ENCODE measurements around the gene RNF130.
"Not testable (repeated sequence)": the region's sequence is repeated elsewhere in the genome, so short reads cannot be mapped to it uniquely, and the experiment has no call there.

Gene RNF130

DNA sequence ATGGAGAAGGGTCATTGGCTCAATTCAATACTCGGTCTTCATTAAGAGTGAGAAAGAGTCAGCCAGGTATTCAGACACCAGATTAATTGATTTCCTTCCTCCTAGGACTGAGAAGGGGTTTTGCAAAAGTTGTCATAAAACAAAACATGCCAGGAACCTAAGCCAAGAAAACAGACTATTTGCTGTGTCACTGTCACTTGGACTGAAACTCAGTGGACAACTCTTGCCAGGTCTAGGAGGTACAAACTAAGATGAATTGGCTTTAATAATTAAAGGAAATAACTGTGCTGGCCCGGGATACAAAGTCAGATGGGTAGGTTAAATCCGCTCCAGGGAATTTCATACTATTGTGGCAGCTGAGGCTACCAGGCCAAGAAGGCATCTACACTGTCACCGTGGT, 92.8 kb downstream of the RNF130 start:
- DNase-seq (ENCODE audit: low read depth in 1 of 2, low spot score in 1 of 2), result no peak

DNA sequence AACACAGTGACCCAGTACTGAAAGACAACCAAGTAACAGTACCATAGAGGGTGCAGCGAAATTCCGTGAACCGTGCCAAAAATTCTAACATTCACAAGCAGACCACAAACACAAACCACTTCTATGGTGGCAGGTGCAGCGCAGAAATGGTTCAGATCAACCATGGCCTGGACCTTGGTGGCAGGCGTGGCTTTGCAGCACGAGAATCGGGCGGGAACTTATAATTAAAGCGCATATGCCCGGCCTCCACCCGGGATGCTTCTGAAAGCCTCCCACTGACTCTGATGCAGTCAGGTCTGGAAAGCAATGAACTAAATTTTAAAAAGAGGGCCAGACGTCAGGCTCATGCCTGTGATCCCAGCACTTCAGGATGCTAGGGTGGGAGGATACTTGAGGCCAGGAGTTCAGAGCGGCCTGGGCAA, 95.8 kb downstream of the RNF130 start:
- DNase-seq (ENCODE audit: low read depth in 1 of 2, low spot score in 1 of 2), result no peak

- no peak for DNase-seq (ENCODE audit: low read depth in 1 of 2, low spot score in 1 of 2)
Observed at GRCh38 chr5:179974946-179975712, 96.4 kb downstream of the RNF130 start.

GRCh38 chr5:179974246-179974945, 97.2 kb downstream of the RNF130 start:
- DNase-seq (ENCODE audit: low read depth in 1 of 2, low spot score in 1 of 2), result no peak

DNA sequence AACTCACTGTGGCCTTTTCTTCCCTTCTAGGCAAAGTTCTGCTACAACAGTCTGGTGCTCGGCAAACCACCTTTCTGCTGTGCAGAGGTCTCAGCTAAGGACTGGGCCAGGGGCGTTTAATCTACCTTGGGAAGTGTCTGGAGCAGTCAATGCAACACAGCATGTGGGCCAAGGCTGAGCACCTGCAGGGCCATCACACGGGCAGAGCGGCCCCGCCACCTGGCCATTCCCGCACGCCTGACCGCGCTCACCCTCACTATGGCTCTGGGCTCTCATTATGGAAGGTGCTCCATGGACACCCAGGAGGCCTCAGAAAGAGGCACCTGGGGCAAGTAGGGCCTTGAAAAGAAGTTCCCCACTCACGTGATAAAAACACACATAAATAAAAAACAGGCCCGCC, 98.2 kb downstream of the RNF130 start:
- no peak for DNase-seq (ENCODE audit: low read depth in 1 of 2, low spot score in 1 of 2)

GRCh38 chr5:179969110-179969509, 102.4 kb downstream of the RNF130 start:
- no peak for DNase-seq (ENCODE audit: low read depth in 1 of 2, low spot score in 1 of 2)

- DNase-seq (ENCODE audit: low read depth in 1 of 2, low spot score in 1 of 2), result no peak
Observed at GRCh38 chr5:179967489-179967888, 104.1 kb downstream of the RNF130 start.

GRCh38 chr5:179964015-179964414, 107.5 kb downstream of the RNF130 start:
- DNase-seq (ENCODE audit: low read depth in 1 of 2, low spot score in 1 of 2), result no peak

DNA sequence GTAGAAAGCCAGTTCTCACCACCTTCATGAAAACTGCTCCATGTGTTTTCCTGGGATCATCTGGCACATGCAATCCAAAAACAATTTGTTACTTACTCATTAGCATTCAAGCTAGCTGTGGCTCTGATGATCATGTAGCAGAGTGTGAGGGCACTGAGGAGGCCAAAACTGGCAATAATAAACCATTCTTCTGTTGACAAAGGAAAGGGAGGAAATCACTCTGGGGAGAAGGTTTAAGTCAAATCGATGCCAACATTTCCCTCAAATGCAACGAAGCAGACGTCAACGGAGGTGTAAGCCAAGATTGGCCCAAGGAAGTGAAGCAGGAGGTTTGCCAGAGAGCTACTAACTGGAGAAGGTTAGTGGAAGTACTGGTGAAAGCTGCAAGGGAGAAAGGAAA, 108.2 kb downstream of the RNF130 start:
- no peak for DNase-seq (ENCODE audit: low read depth in 1 of 2, low spot score in 1 of 2)

GRCh38 chr5:179960204-179960831, 111.2 kb downstream of the RNF130 start:
- DNase-seq (ENCODE audit: low read depth in 1 of 2, low spot score in 1 of 2), result no peak

DNA sequence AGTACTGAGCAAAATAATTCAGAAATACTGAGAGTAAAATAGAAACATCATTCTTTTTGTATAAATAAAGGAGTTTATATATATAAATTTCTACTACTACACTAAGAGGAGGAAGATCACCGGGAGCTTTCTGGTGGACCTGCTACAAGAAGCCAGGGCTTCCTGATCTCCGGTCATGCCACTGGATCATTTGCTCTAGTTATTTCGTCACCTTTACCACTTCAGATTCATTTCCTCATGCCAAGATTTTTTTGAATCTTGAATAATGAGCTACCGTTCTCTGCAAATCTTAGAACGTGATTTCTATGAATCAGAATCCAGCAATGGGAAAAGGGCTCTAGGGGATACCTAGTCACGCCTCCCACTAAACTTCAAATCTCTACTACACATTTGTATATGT, 111.9 kb downstream of the RNF130 start:
- DNase-seq (ENCODE audit: low read depth in 1 of 2, low spot score in 1 of 2), result no peak

GRCh38 chr5:179959118-179959517, 112.4 kb downstream of the RNF130 start:
- DNase-seq (ENCODE audit: low read depth in 1 of 2, low spot score in 1 of 2), result not testable (repeated sequence)

DNA sequence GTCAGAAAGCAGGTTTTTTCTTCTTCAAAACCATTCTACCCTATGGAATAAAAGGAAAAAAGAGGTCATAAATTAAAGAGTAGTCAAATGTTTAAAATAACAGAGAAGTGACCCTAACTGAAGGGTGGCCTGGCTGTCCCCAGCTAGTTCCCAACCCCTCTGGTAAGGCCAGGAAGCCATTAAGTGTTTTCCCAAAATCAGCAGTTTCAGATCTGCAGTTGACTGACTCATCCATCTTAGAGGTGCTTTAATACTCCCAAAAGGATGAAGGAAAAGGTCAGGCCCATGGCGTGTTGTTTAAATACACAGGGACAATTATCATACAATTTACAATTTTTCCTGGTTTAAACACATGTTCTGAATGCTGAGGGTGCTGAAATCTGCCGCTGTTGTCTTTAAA, 115.9 kb downstream of the RNF130 start:
- no peak for DNase-seq (ENCODE audit: low read depth in 1 of 2, low spot score in 1 of 2)

DNA sequence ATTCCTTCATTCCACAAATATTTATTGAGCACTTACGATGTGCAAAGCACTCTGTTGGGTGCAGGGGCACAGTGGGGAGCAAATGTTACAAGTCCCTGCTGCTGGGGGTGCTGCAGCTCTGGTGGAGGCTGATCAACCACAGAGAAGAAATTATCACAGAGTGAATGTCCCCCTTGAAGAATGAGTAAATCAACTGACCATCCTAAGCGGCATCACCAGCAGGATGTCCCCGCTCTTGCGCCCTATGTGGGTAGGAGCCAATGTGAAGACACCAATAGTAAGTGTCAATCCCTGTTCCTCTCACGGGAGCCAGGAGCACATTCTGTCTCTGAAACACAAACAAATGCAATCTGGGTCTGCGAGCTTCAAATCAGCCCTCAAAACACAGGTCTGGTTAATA, 116.5 kb downstream of the RNF130 start:
- DNase-seq (ENCODE audit: low read depth in 1 of 2, low spot score in 1 of 2), result no peak

- no peak for DNase-seq (ENCODE audit: low read depth in 1 of 2, low spot score in 1 of 2)
Observed at GRCh38 chr5:179954434-179954833, 117.1 kb downstream of the RNF130 start.

- DNase-seq (ENCODE audit: low read depth in 1 of 2, low spot score in 1 of 2), result no peak
Observed at GRCh38 chr5:179953987-179954386, 117.6 kb downstream of the RNF130 start.

DNA sequence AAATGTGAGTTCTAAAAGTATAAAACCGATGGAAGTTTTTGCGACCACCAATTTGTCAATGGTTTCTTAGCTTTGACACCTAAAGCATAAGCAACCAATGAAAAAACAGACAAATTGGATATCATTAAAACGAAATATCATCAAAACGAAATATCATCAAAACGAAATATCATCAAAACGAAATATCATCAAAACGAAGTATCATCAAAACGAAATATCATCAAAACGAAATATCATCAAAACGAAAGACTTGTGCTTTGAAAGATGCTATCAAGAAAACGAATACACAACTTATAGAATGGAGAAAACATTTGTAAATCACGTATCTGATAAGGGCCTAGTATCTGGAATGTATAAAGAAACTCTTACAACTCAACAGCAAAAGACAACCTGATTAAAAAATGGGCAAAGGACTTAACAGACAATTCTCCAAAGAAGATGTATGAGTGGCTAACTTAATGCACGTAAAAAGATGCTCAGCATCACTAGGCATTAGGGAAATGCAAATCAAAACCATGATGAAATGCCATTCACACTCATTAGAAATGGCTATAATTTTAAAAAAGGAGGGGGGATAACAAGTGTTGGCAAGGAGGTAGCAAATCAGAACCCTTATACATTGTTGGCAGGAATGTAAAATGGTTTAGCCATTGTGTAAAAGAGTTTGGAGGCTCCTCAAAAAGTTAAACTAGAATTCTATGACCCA, 134.4 kb downstream of the RNF130 start:
- no peak for DNase-seq (ENCODE audit: low read depth in 1 of 2, low spot score in 1 of 2)

GRCh38 chr5:179930788-179931473, 140.6 kb downstream of the RNF130 start:
- DNase-seq (ENCODE audit: low read depth in 1 of 2, low spot score in 1 of 2), result no peak

DNA sequence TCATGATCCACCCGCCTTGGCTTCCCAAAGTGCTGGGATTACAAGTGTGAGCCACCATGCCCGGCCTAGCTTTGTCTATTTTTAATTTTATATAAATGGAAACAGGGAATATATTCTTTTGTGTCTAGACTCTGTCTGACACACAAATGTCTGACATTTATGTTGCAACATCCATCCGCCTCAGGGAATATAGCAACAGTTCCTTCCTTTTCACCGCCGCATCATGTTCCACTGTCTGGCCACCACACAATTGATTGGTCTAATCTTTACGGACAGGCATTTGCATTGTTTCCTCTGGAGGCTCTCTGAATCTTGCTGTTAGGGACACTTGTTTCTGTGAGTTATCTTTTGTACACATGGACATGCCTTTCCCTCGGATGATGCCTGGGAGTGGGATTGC, 143.7 kb downstream of the RNF130 start:
- no peak for DNase-seq (ENCODE audit: low read depth in 1 of 2, low spot score in 1 of 2)

DNA sequence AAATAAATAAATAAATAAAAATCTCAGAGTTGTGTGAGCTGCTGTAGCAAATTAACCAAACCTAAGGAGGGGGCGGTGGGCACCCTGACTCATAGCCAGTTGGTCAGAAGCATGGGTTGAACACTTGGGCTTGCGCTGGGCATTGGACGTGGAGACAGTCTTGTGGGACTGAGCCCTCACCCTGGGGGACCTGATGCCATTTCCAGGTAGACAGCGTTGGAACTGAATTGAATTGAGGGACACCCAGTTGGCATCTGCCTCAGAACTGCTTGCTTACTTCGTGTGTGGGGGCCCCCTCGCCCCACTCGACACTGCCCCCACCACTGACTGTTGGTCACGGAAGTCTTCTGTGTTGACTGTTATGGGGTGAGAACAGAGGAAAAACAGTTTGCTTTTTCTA, 144.9 kb downstream of the RNF130 start:
- DNase-seq (ENCODE audit: low read depth in 1 of 2, low spot score in 1 of 2), result no peak

GRCh38 chr5:179923436-179923835, 148.1 kb downstream of the RNF130 start:
- DNase-seq (ENCODE audit: low read depth in 1 of 2, low spot score in 1 of 2), result no peak

Data from activated CD4-positive, alpha-beta T cell treated with anti-CD3 and anti-CD28 coated beads, Interleukin-2, amount 50 U/mL, for 24 hours (primary cell).